Astrocyte (in vitro differentiated cells and primary cell): ENCODE data around the gene STUB1. TPM values are rescaled to one million over a fixed set of nuclear protein-coding genes. Genes with fewer than 3 reads are reported as not detected.
A peak's percentile ranks its signal among the peaks of the same experiment; 100 is the strongest.

Experiments used
- DNase-seq: peaks from one replicate; pipeline ENCODE4 v3.0.0-alpha.2; 2010; ENCODE audit warnings: low read depth
- FAIRE-seq: peaks from 2 replicates; lab custom pipeline; 2011; peaks lifted over from hg19 to GRCh38; lab: Jason Lieb, UNC
- H2AFZ ChIP-seq: 2 replicates; pipeline ENCODE4 v1.6.0; 2012; ENCODE audit warnings: low read depth, low read length, inconsistent platforms
- H3K27ac ChIP-seq: 2 replicates; pipeline ENCODE4 v1.5.1; 2011; ENCODE audit warnings: low read depth, low read length, inconsistent platforms
- H3K27me3 ChIP-seq: 2 replicates; pipeline ENCODE4 v1.6.0; 2011; ENCODE audit warnings: low read length, inconsistent platforms; ENCODE audit not compliant: insufficient read depth
- H3K36me3 ChIP-seq: 2 replicates; pipeline ENCODE4 v1.5.1; 2011; ENCODE audit warnings: low read length, inconsistent platforms; ENCODE audit not compliant: insufficient read depth
- H3K4me1 ChIP-seq: 2 replicates; pipeline ENCODE4 v1.5.1; 2011; ENCODE audit warnings: low read length, inconsistent platforms; ENCODE audit not compliant: insufficient read depth
- H3K4me2 ChIP-seq: 2 replicates; pipeline ENCODE4 v1.6.0; 2012; ENCODE audit warnings: low read length, inconsistent platforms
- H3K4me3 ChIP-seq: 2 replicates; pipeline ENCODE4 v1.5.1; 2011; ENCODE audit warnings: low read depth, mild to moderate bottlenecking, low read length, inconsistent platforms; ENCODE audit not compliant: insufficient read depth
- H3K79me2 ChIP-seq: 2 replicates; pipeline ENCODE4 v1.6.0; 2012; ENCODE audit warnings: mild to moderate bottlenecking, low read length, inconsistent platforms; ENCODE audit not compliant: insufficient read depth
- H3K9ac ChIP-seq: 2 replicates; pipeline ENCODE4 v1.6.0; 2012; ENCODE audit warnings: mild to moderate bottlenecking, low read length, inconsistent platforms
- H3K9me3 ChIP-seq: 2 replicates; pipeline ENCODE4 v1.5.1; 2012; ENCODE audit warnings: low read depth, mild to moderate bottlenecking, low read length, inconsistent platforms; ENCODE audit not compliant: insufficient read depth
- H4K20me1 ChIP-seq: 2 replicates; pipeline ENCODE4 v1.6.0; 2012; ENCODE audit warnings: low read length, inconsistent platforms; ENCODE audit not compliant: insufficient read depth
- H3K27ac Mint-ChIP-seq: one replicate; pipeline ENCODE4 v1.8.0; 2021; ENCODE audit warnings: mild to moderate bottlenecking, mixed read lengths; ENCODE audit not compliant: unreplicated experiment
- H3K27me3 Mint-ChIP-seq: one replicate; pipeline ENCODE4 v1.8.0; 2021; ENCODE audit warnings: low read depth, mixed read lengths; ENCODE audit not compliant: unreplicated experiment
- H3K36me3 Mint-ChIP-seq: one replicate; pipeline ENCODE4 v1.8.0; 2021; ENCODE audit warnings: low read depth, mixed read lengths; ENCODE audit not compliant: unreplicated experiment
- H3K4me1 Mint-ChIP-seq: one replicate; pipeline ENCODE4 v1.8.0; 2021; ENCODE audit warnings: low read depth, mixed read lengths; ENCODE audit not compliant: unreplicated experiment
- H3K4me3 Mint-ChIP-seq: one replicate; pipeline ENCODE4 v1.8.0; 2021; ENCODE audit warnings: mild to moderate bottlenecking, moderate library complexity, mixed read lengths; ENCODE audit not compliant: unreplicated experiment
- H3K9me3 Mint-ChIP-seq: one replicate; pipeline ENCODE4 v1.8.0; 2021; ENCODE audit warnings: mild to moderate bottlenecking, mixed read lengths; ENCODE audit not compliant: unreplicated experiment
- EZH2 ChIP-seq: IDR thresholded peaks from 2 replicates; pipeline ENCODE4 v1.6.1; 2012; ENCODE audit warnings: mild to moderate bottlenecking, low read length, inconsistent platforms; ENCODE audit not compliant: insufficient read depth
- total RNA-seq: library from RNA; stranded (reverse); gene quantifications from 2 replicates; pipeline ENCODE4 v1.2.1, GENCODE V29; 2021
- TF ChIP-seq, protein P1 (sequence below): IDR thresholded peaks from 2 replicates; pipeline ENCODE4 v1.5.1; 2011; ENCODE audit warnings: low read depth, mild to moderate bottlenecking, inconsistent platforms, low read length, moderate library complexity; ENCODE audit not compliant: insufficient read depth

The STUB1 gene
- total RNA-seq, 1 donor from 2014 or later, result 140 TPM

GRCh38 chr16:726438-727290 is 46.5 kb downstream of the STUB1 start, which contains the start of the genes CCDC78 and HAGHL:
Gene CCDC78, minus strand, starts transcription at chr16:726443. Its CDS starts 76 bp downstream, at chr16:726367.
Gene HAGHL, plus strand, starts transcription at chr16:727106. Its CDS starts 404 bp downstream, at chr16:727510.
- TF ChIP-seq EZH2, result no peak
- TF ChIP-seq, protein P1, sequence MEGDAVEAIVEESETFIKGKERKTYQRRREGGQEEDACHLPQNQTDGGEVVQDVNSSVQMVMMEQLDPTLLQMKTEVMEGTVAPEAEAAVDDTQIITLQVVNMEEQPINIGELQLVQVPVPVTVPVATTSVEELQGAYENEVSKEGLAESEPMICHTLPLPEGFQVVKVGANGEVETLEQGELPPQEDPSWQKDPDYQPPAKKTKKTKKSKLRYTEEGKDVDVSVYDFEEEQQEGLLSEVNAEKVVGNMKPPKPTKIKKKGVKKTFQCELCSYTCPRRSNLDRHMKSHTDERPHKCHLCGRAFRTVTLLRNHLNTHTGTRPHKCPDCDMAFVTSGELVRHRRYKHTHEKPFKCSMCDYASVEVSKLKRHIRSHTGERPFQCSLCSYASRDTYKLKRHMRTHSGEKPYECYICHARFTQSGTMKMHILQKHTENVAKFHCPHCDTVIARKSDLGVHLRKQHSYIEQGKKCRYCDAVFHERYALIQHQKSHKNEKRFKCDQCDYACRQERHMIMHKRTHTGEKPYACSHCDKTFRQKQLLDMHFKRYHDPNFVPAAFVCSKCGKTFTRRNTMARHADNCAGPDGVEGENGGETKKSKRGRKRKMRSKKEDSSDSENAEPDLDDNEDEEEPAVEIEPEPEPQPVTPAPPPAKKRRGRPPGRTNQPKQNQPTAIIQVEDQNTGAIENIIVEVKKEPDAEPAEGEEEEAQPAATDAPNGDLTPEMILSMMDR, result no peak
- FAIRE-seq, result no peak
- Histone ChIP-seq H3K9me3 (no peaks in the 10 kb centered on the region), H3K4me2 (peak within 1 kb of the TSS; percentile 94), H3K27ac (no peak within 1 kb of the TSS), H3K79me2 (no peaks in the 10 kb centered on the region), H3K9ac (peak within 1 kb of the TSS; percentile 73), H3K4me3 (peak within 1 kb of the TSS; percentile 61), H3K4me1 (peaks cover 16% of the 10 kb centered on the region), H3K27me3 (no peaks in the 10 kb centered on the region), H2AFZ (peak within 1 kb of the TSS; percentile 26), H3K36me3 (no peaks in the 10 kb centered on the region), H4K20me1 (peaks cover 10% of the 10 kb centered on the region)
- Mint-ChIP-seq H3K9me3 (no peaks in the 10 kb centered on the region), H3K36me3 (no peaks in the 10 kb centered on the region), H3K4me1 (no peaks in the 10 kb centered on the region), H3K4me3 (peak within 1 kb of the TSS; percentile 69), H3K27ac (no peak within 1 kb of the TSS), H3K27me3 (no peaks in the 10 kb centered on the region)
- DNase-seq, result no peak

GRCh38 chr16:727291-727977 is 47.2 kb downstream of the STUB1 start:
- Mint-ChIP-seq H3K4me1 (no peaks in the 10 kb centered on the region), H3K27me3 (no peaks in the 10 kb centered on the region), H3K4me3 (peak overlapping the region; percentile 27), H3K36me3 (no peaks in the 10 kb centered on the region), H3K27ac (no peak overlapping the region), H3K9me3 (no peaks in the 10 kb centered on the region)
- Histone ChIP-seq H3K4me3 (peak overlapping the region; percentile 61), H3K4me2 (peak overlapping the region; percentile 94), H3K27ac (no peak overlapping the region), H3K36me3 (no peaks in the 10 kb centered on the region), H3K9me3 (no peaks in the 10 kb centered on the region), H3K79me2 (no peaks in the 10 kb centered on the region), H3K4me1 (peaks cover 12% of the 10 kb centered on the region), H3K9ac (peak overlapping the region; percentile 73), H2AFZ (no peak overlapping the region), H4K20me1 (peaks cover 8% of the 10 kb centered on the region), H3K27me3 (no peaks in the 10 kb centered on the region)
- TF ChIP-seq EZH2, result no peak
- TF ChIP-seq, protein P1, result no peak
- no peak for DNase-seq
- FAIRE-seq, result no peak
